ENCODE measurements around the gene PARVG.

The PARVG gene

DNA sequence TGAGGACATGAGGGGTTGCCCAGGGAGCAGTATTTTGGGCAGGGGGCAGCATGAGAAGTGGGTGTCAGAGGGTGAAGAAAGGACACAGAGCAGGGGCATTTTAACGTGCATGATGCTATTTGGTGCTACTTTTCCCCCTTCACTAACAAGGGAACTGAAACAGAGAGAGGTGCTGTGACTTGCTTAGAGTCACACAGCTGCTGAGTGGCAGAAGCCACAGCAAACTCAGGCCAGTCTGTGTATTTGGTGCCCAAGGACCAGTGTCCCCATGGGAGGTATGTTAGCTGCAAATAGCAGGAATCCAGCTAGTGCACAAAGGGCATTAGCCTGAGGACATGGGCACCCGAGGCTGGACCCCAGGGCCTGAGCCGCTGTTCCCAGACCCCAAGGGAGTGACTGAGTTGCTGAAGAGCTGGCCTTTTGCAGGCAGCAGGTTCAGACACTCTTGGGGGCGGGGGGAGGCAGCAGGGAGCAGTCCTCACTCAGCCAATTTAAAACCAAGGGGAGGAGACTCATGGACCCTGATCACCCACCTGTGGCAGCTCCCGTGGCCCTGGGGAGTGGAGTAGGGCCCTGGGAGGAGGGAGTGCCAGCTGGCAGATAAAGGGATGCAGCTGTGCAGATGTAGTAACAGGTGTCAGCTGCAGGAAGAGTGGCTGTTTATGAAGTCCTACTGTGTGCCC lies 14.6 kb downstream of the PARVG start:
- DNase-seq (ENCODE audit: low read depth, low spot score) = no peak

DNA sequence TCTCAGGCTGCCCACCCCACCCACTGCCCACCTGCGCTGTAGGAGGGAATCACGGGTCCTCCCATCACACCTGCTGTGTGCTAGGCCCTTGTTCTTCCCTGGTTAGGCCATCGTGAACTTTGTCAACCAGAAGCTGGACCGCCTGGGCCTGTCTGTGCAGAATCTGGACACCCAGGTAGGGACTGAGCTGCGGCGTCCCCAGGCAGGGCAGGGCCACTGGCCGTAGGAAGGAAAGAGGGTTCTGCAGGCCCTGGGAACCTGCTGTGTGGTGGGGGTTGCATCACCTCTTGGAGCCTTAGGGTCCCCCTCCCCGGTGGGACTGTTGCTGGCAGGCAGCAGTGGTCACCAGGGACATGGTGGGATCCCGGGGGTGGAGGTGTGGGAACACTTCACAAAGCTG lies 15.5 kb downstream of the PARVG start:
- DNase-seq (ENCODE audit: low read depth, low spot score) = no peak

DNA sequence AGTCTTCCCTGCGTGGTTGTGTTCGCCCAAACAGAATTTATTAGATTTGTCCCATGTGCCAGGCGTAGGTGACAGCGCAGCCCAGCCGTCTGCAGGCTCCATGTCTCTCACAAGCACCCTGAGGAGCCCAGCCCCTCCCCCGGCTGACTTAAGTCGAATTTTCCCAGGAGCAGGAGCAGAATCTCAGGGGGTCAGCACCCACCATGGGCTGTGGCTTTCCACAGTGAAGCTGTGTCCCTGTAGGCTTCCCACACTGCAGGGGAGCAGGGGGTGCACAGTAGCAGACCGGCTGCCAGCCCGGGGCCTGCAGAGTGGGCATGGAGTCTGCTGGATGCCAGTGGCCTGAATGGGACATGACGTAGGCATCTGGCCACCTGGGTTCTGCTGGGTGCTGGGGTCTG lies 16.0 kb downstream of the PARVG start:
- DNase-seq (ENCODE audit: low read depth, low spot score) = no peak

DNA sequence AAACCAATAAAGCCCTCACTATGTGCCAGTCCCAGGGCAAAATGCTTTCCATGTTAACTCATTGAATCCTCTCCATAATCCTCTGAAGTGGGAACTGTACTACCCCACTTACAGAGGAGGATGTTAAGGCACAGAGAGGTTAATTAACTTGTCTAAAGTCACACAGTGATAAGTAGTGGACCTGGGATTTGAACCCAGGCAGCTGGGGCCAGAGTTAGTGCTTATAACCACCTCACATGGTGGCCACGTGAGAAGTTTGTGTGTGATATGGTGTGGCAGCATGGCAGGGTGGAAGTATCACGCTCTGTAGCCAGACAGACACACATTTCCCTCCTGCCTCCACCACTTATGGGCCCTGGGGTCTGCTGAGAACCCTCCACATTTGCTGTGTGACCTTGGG lies 16.5 kb downstream of the PARVG start:
- no peak for DNase-seq (ENCODE audit: low read depth, low spot score)

DNA sequence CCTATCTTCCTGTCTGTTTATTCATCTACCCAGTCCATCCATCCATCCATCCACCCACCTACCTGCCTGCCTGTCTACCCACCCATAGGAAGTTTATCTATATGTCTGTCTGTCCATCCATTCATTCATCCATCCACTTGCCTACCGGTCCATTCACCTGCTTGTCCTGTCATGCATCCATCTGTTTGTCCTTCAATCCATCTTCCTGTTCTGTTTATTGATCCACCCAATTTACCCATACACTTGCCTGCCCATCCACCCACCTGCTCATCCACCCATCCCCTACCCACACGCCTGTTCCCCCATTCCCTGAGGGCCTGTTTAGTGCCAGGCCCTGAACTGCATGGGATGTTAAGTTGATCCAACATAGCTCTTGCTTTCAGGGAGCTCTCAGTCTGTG lies 18.4 kb downstream of the PARVG start:
- no peak for DNase-seq (ENCODE audit: low read depth, low spot score)

DNA sequence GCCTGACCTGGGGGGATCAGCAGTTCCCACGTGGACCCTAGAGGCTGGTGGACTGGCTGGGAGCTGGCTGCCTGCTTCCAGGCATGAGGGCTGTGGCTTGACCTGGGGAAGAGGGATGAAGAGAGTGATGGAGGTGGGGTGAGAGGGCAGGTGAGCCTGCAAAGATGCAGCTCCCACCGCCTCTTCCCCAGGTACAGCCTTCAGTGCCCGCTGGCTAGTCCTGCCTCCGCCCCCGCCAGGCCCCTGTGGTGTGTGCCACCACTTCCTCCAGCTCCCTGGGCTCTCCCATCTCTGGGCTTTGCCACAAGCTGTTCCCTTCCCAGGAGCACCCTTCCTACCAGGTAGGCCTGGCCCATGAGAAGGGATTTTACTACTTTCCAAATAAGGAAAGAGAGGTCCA lies 19.1 kb downstream of the PARVG start:
- DNase-seq (ENCODE audit: low read depth, low spot score) = no peak

DNA sequence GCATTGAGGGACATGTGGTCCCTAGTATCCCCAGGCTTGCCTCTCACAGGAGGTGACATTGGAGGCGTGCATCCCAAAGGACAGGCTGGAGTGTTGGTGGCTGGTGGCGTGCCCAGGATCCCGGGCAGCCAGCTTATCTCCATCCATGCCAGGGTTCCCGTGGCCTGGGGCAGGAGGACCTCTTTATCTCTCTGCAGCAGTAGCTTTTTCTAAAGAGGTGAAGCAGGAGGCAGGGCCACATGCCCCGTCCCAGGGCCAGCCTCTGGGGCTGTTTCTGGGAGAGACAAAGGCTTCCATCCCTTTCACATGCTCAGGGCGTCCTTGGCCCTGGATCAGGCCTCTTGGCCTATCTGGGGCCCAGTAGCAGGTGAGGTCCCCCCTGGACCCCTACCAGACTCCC lies 19.7 kb downstream of the PARVG start:
- DNase-seq (ENCODE audit: low read depth, low spot score) = no peak

DNA sequence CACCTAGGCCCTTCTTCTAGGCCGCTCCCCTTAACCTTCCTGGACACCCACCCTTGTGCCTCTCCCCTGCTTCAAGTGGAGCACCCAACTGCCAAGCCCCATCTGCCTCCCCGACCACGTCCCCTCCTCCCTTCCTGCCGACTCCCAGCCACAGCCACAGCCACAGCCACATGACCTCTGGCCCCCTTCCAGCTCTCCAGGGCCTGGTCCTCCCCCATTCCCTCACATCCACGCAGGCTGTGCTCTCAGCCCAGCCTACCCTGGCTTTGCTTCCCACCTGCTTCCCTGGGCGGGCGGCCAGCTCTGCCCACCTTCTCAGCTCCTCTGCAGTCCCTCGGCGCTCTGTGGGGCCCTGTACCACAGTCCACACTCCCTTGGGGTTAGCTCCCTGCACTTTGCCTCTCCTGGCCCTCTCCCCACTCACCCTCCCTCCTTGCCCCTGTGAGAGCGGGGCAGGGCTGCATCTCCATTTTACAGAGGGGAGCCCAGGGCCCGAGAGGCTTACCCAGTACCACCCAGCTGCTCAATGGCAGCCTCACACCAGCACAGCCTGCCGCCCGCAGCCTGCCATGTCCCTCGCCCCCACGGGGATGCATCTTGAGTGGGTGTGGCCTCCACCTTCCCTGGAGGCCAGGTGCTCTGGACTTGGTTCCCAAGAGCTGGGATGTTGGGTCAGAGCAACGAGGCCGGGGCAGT lies 20.3 kb downstream of the PARVG start:
- DNase-seq (ENCODE audit: low read depth, low spot score) = no peak

DNA sequence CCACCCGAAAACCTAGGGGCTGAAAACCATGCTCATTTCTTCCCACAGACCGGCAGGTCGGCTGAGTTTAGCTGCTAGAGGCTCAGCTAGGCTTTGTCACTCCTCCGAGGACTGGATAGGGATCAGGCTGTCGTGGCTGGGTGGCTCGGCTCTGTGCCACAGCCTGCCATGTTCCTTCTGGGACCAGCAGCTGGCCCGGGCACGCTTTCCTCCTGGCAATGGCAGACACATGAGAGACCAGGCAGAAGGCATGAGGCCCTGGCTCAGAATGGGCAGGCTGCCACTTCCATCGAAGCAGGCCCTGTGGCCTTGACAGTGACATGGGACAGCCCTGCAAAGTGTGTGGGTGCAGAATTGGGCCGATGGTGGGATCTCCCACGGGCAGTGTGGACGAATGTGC lies 20.9 kb downstream of the PARVG start:
- DNase-seq (ENCODE audit: low read depth, low spot score) = no peak

DNA sequence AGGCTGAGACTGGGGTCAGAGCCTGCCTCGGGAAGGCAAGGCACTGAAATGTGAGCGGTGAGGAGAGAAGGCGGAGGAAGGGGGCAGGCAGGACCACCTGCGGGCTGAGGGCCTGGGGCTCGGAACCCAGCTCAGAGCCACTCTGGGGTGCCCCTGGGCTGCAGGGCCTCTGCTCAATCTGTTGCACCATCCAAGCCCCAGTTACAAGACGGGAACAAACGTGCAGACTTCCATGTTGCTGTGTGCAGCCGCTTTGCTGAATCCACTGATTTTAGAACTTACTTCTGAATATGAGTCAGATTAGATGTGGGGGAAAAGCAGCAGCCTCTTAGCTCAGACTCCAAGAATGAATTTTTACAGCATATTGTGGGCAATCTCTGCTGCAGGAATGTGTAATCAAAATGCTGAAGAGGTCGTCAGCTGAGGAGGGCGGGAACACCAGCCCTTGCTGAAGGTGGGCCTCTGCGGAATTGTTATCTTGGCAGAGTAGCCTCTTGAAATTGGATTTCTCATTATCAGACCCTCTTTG lies 21.6 kb downstream of the PARVG start:
- no peak for DNase-seq (ENCODE audit: low read depth, low spot score)

DNA sequence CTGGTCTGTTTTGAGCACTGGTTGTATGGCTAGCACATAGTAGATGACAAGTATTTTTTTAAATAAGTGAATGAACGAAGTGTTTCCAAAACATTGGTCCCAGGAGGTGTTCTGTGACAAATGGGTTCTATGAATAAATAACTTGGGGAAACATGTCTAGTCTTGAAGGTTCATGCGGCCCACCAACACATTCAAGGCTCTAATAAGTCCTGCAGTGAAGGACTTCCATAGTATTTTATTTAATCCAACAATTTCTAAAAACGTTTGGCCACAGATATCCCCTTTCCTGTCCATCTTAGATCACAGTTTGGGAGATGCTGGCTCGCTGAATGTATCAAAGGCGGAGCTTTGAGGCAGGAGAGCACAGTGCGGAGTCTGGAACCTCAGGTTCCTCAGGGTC lies 22.5 kb downstream of the PARVG start:
- DNase-seq (ENCODE audit: low read depth, low spot score) = no peak

DNA sequence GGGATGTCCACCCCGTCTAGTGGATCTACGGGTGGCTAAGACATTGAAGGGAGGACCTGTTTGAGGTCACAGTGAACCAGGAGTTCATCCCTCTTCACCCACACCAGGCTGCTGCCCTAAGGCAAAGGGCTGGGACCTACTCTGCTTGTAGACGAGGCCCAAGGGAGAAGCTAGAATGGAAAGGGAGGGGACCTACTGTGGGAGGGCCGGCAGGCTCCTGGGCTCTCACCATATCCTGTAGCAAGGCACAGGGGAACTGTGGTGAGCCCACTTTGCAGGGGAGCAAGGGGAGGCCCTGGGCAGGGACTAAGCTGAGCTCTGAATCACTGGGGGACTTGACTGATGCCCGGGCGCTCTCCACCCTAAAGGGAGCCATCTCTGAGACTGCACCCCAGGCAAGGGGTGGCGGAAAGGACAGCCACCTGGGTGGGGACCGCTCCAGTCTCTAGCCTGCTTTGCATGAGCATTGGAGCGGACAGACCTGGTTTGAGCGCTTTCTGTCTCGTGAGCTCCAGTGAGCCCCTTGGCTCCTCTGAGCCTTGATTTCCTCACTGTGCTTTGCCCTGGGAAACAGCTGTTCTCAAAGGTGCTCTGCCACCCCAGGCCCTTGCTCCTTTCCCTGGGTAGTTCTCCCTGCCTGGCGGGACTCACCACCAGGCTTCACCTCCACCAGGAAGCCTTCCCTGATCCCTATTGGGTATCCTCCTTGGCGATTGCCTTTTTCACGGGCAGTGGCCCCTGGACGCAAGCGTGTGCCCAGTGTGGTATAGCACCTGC lies 24.2 kb downstream of the PARVG start:
- no peak for DNase-seq (ENCODE audit: low read depth, low spot score)

DNA sequence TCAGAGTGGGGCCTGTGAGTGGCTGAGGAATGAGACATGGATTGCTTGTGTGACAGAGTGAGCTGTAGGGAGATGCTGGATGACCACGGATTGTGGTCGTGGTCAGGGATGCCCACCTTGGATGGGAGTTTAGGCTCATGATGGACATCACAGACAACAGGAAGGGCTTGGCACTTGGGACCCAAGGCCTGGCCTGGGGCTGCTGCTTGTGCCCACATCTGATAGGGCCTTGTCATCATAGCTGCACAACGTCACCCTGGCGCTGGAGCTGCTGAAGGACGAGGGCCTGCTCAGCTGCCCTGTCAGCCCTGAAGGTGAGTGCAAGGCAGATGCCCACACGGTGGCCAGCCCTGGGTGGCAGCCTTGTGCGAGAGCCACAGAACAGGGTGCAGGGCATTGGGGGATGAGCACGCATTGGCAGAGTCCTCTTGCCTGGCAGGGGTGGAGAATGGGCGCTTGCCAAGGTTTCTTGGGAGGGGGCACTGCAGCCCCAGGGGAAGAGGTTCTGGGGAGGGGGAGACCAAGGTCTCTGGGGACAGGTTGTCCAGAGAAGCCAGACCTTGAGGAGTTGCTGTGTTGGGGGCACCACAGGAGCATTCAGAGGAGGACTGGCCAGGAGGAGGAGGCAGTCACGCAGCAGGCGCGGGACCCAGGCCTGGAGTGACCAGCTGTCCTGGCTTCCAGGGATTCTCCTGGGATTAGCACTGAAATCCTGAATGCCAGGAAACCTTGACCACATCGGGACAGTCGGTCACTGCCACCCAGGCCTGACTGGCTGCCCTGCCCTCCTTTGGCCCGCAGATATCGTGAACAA lies 25.0 kb downstream of the PARVG start:
- no peak for DNase-seq (ENCODE audit: low read depth, low spot score)

DNA sequence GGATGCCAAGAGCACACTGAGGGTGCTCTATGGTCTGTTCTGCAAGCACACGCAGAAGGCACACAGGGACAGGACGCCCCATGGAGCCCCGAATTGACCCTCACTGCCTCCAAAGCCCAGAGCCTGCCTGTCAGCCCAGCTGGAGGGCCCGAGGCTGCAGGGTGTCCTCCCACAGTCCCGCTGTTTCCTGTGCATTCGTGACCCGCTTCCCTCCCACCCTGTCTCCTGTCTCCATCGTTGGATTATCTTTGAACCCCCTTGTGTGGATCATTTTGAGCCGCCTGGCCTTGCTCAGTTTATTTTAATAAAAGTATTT lies 25.6 kb downstream of the PARVG start:
- DNase-seq (ENCODE audit: low read depth, low spot score) = no peak

DNA sequence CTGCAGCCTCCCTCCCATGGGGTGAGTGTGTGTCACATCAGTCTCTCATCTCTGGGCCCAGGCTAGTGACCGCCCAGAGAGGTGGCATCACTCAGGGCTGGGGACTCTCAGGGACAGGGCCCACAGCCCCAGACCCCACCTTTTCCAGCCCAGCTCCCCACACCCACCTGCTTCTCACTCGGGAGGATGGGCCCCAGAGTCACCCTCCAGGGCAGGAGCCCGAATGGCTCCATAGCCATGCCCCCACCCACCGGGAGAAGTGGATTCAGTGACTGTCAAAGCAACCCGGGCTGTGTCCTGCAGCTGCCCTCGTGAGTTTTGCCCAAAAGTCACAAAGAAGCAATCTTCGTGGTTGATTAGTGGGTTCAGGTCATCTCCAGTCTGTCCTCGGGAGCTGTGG lies 26.0 kb downstream of the PARVG start:
- DNase-seq (ENCODE audit: low read depth, low spot score) = no peak

DNA sequence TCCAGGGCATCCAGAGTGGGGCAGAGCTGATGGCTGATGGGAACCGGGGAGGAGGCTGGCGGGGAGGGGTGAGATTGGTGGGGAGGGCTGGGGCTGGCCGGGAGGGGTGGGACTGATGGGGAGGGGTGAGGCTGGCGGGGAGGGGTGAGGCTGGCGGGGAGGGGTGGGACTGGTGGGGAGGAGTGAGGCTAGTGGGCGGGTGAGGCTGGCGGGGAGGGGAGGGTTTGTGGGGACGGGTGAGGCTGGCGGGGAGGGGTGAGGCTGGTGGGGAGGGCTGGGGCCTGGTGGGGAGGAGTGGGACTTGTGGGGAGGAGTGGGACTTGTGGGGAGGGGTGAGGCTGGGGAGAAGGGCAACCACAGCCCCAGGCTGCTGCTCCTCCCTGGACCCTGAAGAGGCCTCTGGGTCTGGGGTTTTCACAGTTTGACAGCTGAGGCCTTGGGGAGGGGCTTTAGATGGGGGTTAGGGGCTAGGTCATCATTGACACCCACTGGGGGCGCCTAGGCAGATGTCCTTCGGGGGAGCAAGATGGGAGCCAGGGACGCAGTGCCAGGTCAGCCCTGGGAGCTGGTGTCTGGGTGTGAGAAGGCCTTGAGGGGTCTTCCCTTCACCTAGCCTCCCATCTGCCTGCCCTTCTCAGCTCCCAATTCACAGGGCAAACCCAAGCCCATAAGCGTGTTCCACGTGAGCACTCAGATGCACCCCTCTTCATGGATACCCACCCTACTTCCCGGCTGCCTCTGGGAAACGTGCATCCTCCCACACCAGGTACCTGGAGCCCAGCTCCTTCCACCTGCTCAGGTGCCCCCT lies 26.7 kb downstream of the PARVG start:
- no peak for DNase-seq (ENCODE audit: low read depth, low spot score)

DNA sequence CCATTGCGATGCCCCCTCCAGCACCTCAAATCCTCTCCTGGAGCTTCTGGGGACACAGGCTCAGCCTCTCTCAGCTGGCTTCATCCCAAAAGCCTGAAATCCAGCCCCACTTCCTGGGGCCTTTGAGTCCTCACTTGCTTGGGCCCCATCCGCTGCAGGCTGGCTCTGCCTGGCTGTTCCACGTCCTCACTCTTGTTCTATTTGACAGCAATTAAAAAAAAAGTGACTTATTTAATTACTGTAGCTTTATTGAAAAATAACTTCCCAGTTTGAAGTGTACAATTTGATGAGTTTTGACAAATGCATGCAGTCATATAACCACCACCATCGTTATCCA lies 27.2 kb downstream of the PARVG start:
- no peak for DNase-seq (ENCODE audit: low read depth, low spot score)

DNA sequence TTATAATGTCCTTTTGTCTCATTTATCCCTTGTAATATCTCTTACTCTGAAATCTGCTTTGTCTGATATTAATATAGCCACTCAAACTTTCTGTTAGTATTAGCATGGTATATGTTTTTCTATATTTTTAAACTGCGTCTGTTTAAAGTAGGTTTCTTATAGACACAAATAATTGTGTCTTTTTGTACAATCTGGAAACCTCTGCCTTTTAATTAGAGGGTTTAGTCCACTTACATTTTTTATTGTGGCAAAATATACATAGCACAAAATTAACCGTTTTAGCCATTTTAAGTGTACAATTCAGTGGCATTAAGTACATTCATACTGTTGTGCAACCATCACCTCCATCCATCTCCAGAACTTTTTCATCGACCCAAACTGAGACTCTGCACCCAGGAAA lies 28.6 kb downstream of the PARVG start:
- DNase-seq (ENCODE audit: low read depth, low spot score) = no peak

DNA sequence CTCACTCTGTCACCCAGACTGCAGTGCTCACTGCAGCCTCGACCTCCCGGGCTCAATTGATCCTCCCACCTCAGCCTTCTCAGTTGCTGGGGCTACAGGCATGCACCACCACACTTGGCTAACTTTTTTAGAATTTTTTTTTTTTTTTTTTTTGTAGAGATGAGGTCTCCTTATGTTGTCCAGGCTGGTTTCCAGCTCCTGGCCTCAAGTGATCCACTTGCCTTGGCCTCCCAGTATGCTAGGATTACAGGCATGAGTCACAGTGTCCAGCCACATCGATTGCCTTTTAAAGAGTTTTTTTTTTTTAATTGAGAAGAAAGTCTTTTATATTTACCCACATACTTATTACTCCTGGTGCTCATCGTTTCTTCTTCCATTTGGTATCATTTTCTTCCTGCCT lies 30.0 kb downstream of the PARVG start:
- DNase-seq (ENCODE audit: low read depth, low spot score) = no peak

DNA sequence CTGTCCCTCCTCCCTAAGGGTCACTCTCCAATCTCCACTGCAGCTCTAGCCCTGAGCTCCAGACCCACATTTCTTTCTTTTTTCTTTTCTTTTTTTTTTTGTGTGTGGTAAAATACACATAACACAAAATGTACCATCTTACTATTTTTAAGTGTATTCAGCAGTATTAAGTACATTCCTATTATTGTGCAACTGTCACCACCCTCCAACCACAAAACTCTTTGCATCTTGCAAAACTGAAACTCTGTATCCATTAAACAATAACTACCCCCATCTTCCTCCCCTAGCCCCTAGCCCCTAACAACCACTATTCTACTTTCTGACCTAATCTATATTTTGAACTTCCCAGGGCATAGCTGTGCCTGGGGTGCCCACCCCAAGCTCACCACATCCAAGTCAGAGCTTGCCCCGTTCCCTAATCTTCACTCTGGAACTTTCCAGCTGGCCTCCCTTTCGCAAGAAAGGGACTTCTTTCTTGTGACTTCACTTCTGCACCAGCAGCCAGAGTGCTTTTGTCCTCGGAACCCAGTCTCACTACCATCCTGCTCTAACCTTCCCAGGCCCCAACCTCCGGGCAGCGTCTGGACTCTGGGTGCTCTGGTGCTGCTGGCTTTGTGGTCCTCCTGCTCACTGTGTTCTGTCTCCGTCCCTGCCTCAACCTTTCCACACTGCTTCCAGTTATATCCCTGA lies 30.7 kb downstream of the PARVG start:
- DNase-seq (ENCODE audit: low read depth, low spot score) = no peak
